Mammary epithelial cell (primary cell): Measurements from ENCODE around the gene KRTAP10-6.

Source experiments
- CTCF ChIP-seq, 2 donors: IDR thresholded peaks in 1 of 2; conservative IDR thresholded peaks in 1 of 2; 2 replicates each; pipeline ENCODE4 v1.5.1; 2011 to 2012; ENCODE audit warnings: inconsistent platforms in 2 of 2, low read length in 2 of 2, mild to moderate bottlenecking in 2 of 2, control low read depth in 1 of 2, low read depth in 1 of 2; ENCODE audit not compliant: insufficient read depth in 1 of 2; ENCODE audit errors: extremely low read depth in 1 of 2
- EZH2 ChIP-seq: IDR thresholded peaks from 2 replicates; pipeline ENCODE4 v1.6.1; 2012; ENCODE audit warnings: low read length, inconsistent platforms, borderline replicate concordance

- TF ChIP-seq CTCF (conservative IDR thresholded peaks at IDR 0.05 in 1 of 2, IDR thresholded peaks at IDR 0.05 in 1 of 2; ENCODE audit: extremely low read depth in 1 of 2, insufficient read depth in 1 of 2, low read depth in 1 of 2, low read length in 2 of 2) (no peak), EZH2 (no peak)
These were observed 21.0 kb downstream of the KRTAP10-6 start for GRCh38 chr21:44571296-44571695.
